H1 (cell line): ENCODE data around the gene P2RX7.

Experiments used
- BRCA1 ChIP-seq: IDR thresholded peaks from 2 replicates; pipeline ENCODE4 v1.6.1; 2012; ENCODE audit warnings: low read depth, low read length, improper control_type of control experiment
- CEBPB ChIP-seq: IDR thresholded peaks from 2 replicates; pipeline ENCODE4 v1.6.1; 2012; ENCODE audit warnings: low read depth, low read length
- CHD2 ChIP-seq: IDR thresholded peaks from 2 replicates; pipeline ENCODE4 v1.6.1; 2012; ENCODE audit warnings: low read length, improper control_type of control experiment
- EP300 ChIP-seq, 2 experiments: IDR thresholded peaks; 1 replicate in 1 of 2; 2 replicates in 1 of 2; pipeline ENCODE4 v1.6.1; 2011 to 2012; ENCODE audit warnings: low read depth in 2 of 2, low read length in 2 of 2, mild to moderate bottlenecking in 2 of 2, borderline replicate concordance in 1 of 2, inconsistent platforms in 1 of 2, moderate library complexity in 1 of 2
- EZH2 ChIP-seq: fragments of 200-600 bp; sonication (generic); IDR thresholded peaks from 2 replicates; pipeline ENCODE4 v1.7.1; 2012; ENCODE audit warnings: low read depth, mild to moderate bottlenecking, moderate library complexity, low read length, inconsistent platforms; ENCODE audit not compliant: severe bottlenecking
- GABPA ChIP-seq: IDR thresholded peaks from 2 replicates; pipeline ENCODE4 v1.6.1; 2011; ENCODE audit warnings: mild to moderate bottlenecking, low read length, moderate library complexity, borderline replicate concordance; ENCODE audit not compliant: insufficient read depth
- JUN ChIP-seq: IDR thresholded peaks from 2 replicates; pipeline ENCODE4 v1.6.1; 2011; ENCODE audit warnings: low read depth, mild to moderate bottlenecking, improper control_type of control experiment, low read length
- POLR2A ChIP-seq, 2 experiments: IDR thresholded peaks; 1 replicate in 1 of 2; 2 replicates in 1 of 2; pipeline ENCODE4 v1.6.1; 2011; ENCODE audit warnings: low read depth in 2 of 2, low read length in 2 of 2, mild to moderate bottlenecking in 2 of 2; ENCODE audit errors: control extremely low read depth in 1 of 2
- POLR2AphosphoS5 ChIP-seq: IDR thresholded peaks from 2 replicates; pipeline ENCODE4 v1.6.1; 2011; ENCODE audit warnings: low read depth, low read length
- SUZ12 ChIP-seq: fragments of 200-600 bp; sonication (generic); IDR thresholded peaks from 2 replicates; pipeline ENCODE4 v1.6.1; 2012; ENCODE audit warnings: mild to moderate bottlenecking, inconsistent platforms, low read length, moderate library complexity, mixed read lengths
- YY1 ChIP-seq: IDR thresholded peaks from 2 replicates; pipeline ENCODE4 v1.6.1; 2011; ENCODE audit warnings: low read depth, mild to moderate bottlenecking, low read length
- TF ChIP-seq, protein P1 (sequence below), 3 experiments: IDR thresholded peaks; 1 replicate in 2 of 3; 2 replicates in 1 of 3; pipeline versions ENCODE4 v1.5.1 to v1.6.1; 2011; ENCODE audit warnings: low read length in 3 of 3, mild to moderate bottlenecking in 3 of 3, inconsistent platforms in 2 of 3, low read depth in 1 of 3, moderate library complexity in 1 of 3; ENCODE audit not compliant: insufficient read depth in 1 of 3; ENCODE audit errors: control extremely low read depth in 1 of 3
- TF ChIP-seq, protein P2 (sequence below): IDR thresholded peaks from 2 replicates; pipeline ENCODE4 v1.6.1; 2011; ENCODE audit warnings: low read depth, mild to moderate bottlenecking, low read length; ENCODE audit not compliant: insufficient read depth
- TF ChIP-seq, protein P3 (sequence below): IDR thresholded peaks from 2 replicates; pipeline ENCODE4 v1.6.1; 2011; ENCODE audit warnings: low read length, improper control_type of control experiment

DNA sequence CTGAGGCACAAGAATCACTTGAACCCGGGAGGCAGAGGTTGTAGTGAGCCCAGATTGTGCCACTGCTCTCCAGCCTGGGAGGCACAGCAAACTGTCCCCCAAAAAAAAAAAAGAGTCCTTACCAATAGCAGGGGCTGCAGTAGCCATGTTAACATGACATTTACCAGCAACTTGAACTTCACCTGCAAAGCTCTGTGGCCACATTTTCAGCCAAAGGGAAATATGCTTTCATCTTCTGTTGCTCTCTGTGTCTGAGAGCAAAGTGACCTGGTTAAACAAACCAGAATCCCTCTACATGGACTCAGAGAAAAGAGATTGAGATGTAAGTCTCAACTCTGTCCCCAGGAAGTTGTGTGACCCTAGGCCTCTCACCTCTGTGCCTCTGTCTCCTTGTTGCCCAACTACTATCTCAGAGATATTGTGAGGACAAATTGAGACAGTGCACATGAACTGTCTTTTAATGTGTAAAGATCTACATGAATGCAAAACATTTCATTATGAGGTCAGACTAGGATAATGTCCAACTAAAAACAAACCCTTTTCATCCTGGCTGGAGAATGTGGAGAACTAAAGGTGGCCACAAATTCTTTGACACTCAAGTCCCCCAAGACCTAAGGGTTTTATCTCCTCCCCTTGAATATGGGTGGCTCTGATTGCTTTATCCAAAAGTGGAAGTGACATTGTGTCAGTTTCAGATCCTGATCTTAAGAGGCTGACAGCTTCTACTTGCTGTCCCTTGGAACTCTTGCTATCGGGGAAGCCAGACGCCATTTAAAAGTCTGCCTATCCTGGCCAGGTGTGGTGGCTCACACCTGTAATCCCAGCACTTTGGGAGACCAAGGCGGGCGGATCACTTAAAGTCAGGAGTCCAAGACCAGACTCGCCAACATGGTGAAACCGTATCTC lies 52.6 kb downstream of the P2RX7 start:
- TF ChIP-seq CEBPB (no peak), CHD2 (no peak), BRCA1 (no peak), EP300 (IDR thresholded peaks at IDR 0.05; ENCODE audit: borderline replicate concordance in 1 of 2, low read depth in 2 of 2, low read length in 2 of 2) (no peak), GABPA (no peak), EZH2 (no peak), JUN (no peak), POLR2AphosphoS5 (no peak), SUZ12 (no peak), POLR2A (IDR thresholded peaks at IDR 0.05; ENCODE audit: control extremely low read depth in 1 of 2, low read depth in 2 of 2, low read length in 2 of 2) (no peak), YY1 (no peak)
- TF ChIP-seq, protein P1, sequence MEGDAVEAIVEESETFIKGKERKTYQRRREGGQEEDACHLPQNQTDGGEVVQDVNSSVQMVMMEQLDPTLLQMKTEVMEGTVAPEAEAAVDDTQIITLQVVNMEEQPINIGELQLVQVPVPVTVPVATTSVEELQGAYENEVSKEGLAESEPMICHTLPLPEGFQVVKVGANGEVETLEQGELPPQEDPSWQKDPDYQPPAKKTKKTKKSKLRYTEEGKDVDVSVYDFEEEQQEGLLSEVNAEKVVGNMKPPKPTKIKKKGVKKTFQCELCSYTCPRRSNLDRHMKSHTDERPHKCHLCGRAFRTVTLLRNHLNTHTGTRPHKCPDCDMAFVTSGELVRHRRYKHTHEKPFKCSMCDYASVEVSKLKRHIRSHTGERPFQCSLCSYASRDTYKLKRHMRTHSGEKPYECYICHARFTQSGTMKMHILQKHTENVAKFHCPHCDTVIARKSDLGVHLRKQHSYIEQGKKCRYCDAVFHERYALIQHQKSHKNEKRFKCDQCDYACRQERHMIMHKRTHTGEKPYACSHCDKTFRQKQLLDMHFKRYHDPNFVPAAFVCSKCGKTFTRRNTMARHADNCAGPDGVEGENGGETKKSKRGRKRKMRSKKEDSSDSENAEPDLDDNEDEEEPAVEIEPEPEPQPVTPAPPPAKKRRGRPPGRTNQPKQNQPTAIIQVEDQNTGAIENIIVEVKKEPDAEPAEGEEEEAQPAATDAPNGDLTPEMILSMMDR (IDR thresholded peaks at IDR 0.05; ENCODE audit: control extremely low read depth in 1 of 3, insufficient read depth in 1 of 3, low read depth in 1 of 3, low read length in 3 of 3), result no peak
- TF ChIP-seq, protein P2, sequence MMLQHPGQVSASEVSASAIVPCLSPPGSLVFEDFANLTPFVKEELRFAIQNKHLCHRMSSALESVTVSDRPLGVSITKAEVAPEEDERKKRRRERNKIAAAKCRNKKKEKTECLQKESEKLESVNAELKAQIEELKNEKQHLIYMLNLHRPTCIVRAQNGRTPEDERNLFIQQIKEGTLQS, result no peak
- TF ChIP-seq, protein P3, sequence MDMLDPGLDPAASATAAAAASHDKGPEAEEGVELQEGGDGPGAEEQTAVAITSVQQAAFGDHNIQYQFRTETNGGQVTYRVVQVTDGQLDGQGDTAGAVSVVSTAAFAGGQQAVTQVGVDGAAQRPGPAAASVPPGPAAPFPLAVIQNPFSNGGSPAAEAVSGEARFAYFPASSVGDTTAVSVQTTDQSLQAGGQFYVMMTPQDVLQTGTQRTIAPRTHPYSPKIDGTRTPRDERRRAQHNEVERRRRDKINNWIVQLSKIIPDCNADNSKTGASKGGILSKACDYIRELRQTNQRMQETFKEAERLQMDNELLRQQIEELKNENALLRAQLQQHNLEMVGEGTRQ, result no peak
